ENCODE data around the gene SFT2D3.

- TF ChIP-seq GATA2 (IDR thresholded peaks at IDR 0.05; ENCODE audit: low read depth, low read length), result no peak
- TF ChIP-seq GATA3 (IDR thresholded peaks at IDR 0.05; ENCODE audit: low read depth, low read length), result no peak
Measured at GRCh38 chr2:127726158-127726880, 25.0 kb downstream of the SFT2D3 start.
